A549 (cell line): ENCODE measurements around the gene RILPL1.

Experiments used
- CEBPB ChIP-seq, 2 experiments: fragments of >200 bp in 1 of 2; sonication (Bioruptor Twin) in 1 of 2; formaldehyde crosslinking in 1 of 2; IDR thresholded peaks; 2 replicates each; pipeline ENCODE4 v1.6.1; 2012 to 2016
- CHD2 ChIP-seq: fragments of 150-350 bp; IDR thresholded peaks from 2 replicates; pipeline ENCODE4 v1.6.1; 2014; ENCODE audit warnings: low read length; ENCODE audit not compliant: partially characterized antibody
- EP300 ChIP-seq, 2 experiments: fragments of >200 bp; sonication (Bioruptor Twin); formaldehyde crosslinking; IDR thresholded peaks; 2 replicates in 1 of 2; 3 replicates in 1 of 2; pipeline ENCODE4 v1.6.1; 2016 to 2017
- MAZ ChIP-seq: fragments of 150-350 bp; IDR thresholded peaks from 2 replicates; pipeline ENCODE4 v1.6.1; 2014; ENCODE audit warnings: antibody characterized with exemption, low read depth, low read length, borderline replicate concordance
- POLR2A ChIP-seq: IDR thresholded peaks from 2 replicates; pipeline ENCODE4 v1.6.1; 2012; ENCODE audit warnings: mild to moderate bottlenecking, low read length
- POLR2AphosphoS2 ChIP-seq: conservative IDR thresholded peaks from 2 replicates; pipeline ENCODE4 v1.6.1; 2012; ENCODE audit warnings: low read length, improper control_type of control experiment, inconsistent platforms
- TF ChIP-seq, protein P1 (sequence below): fragments of >200 bp; sonication (Bioruptor Twin); formaldehyde crosslinking; IDR thresholded peaks from 3 replicates; pipeline ENCODE4 v1.5.1; 2016
- TF ChIP-seq, protein P2 (sequence below): fragments of 200-600 bp; sonication (generic); IDR thresholded peaks from 2 replicates; pipeline ENCODE4 v1.6.1; 2016; ENCODE audit warnings: antibody characterized with exemption, mild to moderate bottlenecking, moderate library complexity
- TF ChIP-seq, protein P3 (sequence below): fragments of 450-650 bp; IDR thresholded peaks from 2 replicates; pipeline ENCODE4 v1.6.1; 2014; ENCODE audit warnings: antibody characterized with exemption

DNA sequence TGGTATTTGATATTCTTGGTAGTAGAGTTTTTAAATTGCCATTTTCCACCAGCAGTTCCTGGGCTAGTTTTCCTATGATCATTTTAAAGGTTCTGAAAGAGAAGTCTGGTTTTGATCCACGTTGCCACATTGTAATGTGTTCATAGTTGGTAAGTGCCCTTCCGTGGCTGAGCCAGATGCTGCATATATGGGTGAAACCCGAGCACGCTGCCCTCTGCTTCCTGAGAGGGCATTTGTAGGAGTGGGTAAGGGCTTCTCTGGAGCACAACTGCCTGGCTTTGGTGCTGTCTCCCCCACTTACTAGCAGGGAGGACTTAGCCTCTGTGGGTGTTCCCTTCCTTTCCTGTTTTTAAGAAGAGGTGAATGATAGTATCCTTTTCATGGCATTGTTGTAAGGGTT is 68.4 kb downstream of the RILPL1 start:
- TF ChIP-seq POLR2A: no peak
- TF ChIP-seq, protein P1, sequence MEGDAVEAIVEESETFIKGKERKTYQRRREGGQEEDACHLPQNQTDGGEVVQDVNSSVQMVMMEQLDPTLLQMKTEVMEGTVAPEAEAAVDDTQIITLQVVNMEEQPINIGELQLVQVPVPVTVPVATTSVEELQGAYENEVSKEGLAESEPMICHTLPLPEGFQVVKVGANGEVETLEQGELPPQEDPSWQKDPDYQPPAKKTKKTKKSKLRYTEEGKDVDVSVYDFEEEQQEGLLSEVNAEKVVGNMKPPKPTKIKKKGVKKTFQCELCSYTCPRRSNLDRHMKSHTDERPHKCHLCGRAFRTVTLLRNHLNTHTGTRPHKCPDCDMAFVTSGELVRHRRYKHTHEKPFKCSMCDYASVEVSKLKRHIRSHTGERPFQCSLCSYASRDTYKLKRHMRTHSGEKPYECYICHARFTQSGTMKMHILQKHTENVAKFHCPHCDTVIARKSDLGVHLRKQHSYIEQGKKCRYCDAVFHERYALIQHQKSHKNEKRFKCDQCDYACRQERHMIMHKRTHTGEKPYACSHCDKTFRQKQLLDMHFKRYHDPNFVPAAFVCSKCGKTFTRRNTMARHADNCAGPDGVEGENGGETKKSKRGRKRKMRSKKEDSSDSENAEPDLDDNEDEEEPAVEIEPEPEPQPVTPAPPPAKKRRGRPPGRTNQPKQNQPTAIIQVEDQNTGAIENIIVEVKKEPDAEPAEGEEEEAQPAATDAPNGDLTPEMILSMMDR: no peak
- no peak for TF ChIP-seq EP300 (IDR thresholded peaks at IDR 0.05)
- TF ChIP-seq, protein P2, sequence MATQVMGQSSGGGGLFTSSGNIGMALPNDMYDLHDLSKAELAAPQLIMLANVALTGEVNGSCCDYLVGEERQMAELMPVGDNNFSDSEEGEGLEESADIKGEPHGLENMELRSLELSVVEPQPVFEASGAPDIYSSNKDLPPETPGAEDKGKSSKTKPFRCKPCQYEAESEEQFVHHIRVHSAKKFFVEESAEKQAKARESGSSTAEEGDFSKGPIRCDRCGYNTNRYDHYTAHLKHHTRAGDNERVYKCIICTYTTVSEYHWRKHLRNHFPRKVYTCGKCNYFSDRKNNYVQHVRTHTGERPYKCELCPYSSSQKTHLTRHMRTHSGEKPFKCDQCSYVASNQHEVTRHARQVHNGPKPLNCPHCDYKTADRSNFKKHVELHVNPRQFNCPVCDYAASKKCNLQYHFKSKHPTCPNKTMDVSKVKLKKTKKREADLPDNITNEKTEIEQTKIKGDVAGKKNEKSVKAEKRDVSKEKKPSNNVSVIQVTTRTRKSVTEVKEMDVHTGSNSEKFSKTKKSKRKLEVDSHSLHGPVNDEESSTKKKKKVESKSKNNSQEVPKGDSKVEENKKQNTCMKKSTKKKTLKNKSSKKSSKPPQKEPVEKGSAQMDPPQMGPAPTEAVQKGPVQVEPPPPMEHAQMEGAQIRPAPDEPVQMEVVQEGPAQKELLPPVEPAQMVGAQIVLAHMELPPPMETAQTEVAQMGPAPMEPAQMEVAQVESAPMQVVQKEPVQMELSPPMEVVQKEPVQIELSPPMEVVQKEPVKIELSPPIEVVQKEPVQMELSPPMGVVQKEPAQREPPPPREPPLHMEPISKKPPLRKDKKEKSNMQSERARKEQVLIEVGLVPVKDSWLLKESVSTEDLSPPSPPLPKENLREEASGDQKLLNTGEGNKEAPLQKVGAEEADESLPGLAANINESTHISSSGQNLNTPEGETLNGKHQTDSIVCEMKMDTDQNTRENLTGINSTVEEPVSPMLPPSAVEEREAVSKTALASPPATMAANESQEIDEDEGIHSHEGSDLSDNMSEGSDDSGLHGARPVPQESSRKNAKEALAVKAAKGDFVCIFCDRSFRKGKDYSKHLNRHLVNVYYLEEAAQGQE: no peak
- TF ChIP-seq CHD2: no peak
- TF ChIP-seq, protein P3, sequence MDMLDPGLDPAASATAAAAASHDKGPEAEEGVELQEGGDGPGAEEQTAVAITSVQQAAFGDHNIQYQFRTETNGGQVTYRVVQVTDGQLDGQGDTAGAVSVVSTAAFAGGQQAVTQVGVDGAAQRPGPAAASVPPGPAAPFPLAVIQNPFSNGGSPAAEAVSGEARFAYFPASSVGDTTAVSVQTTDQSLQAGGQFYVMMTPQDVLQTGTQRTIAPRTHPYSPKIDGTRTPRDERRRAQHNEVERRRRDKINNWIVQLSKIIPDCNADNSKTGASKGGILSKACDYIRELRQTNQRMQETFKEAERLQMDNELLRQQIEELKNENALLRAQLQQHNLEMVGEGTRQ: no peak
- no peak for TF ChIP-seq CEBPB (IDR thresholded peaks at IDR 0.05)
- TF ChIP-seq POLR2AphosphoS2: no peak
- TF ChIP-seq MAZ: no peak
